WTC11 (cell line): Measurements from ENCODE around the gene TTLL3. TPM values are rescaled to one million over a fixed set of nuclear protein-coding genes. Genes with fewer than 3 reads are reported as not detected.

ENCODE experiments used
- ATF1 ChIP-seq: sonication (generic); formaldehyde crosslinking; IDR thresholded peaks from 2 replicates; pipeline ENCODE4 v1.8.1; 2023; ENCODE audit warnings: mild to moderate bottlenecking, moderate library complexity, missing genetic modification reagents
- CREM ChIP-seq: sonication (generic); formaldehyde crosslinking; IDR thresholded peaks from 2 replicates; pipeline ENCODE4 v1.8.1; 2022; ENCODE audit warnings: mild to moderate bottlenecking, missing genetic modification reagents, moderate library complexity
- EMX1 ChIP-seq: fragments of 250-450 bp; sonication (Bioruptor Pico); IDR thresholded peaks from 2 replicates; pipeline ENCODE4 v1.8.0; 2021; ENCODE audit warnings: mild to moderate bottlenecking
- ESRRA ChIP-seq: sonication (generic); formaldehyde crosslinking; IDR thresholded peaks from 2 replicates; pipeline ENCODE4 v1.8.1; 2022; ENCODE audit warnings: mild to moderate bottlenecking, missing genetic modification reagents, borderline replicate concordance
- GTF2I ChIP-seq: fragments of 250-450 bp; sonication (Bioruptor Pico); conservative IDR thresholded peaks from 2 replicates; pipeline ENCODE4 v1.4.0; 2021; ENCODE audit warnings: mild to moderate bottlenecking
- HMGA2 ChIP-seq: fragments of 250-450 bp; sonication (Bioruptor Pico); IDR thresholded peaks from 2 replicates; pipeline ENCODE4 v1.4.0; 2021; ENCODE audit warnings: mild to moderate bottlenecking, moderate library complexity
- IRF2 ChIP-seq: sonication (generic); formaldehyde crosslinking; IDR thresholded peaks from 2 replicates; pipeline ENCODE4 v1.8.0; 2022; ENCODE audit warnings: low read depth, missing genetic modification reagents, borderline replicate concordance
- JAZF1 ChIP-seq: fragments of 250-450 bp; sonication (Bioruptor Pico); IDR thresholded peaks from 2 replicates; pipeline ENCODE4 v1.9.0; 2021; ENCODE audit warnings: moderate library complexity, mild to moderate bottlenecking, inconsistent platforms
- MYBL2 ChIP-seq: sonication (generic); formaldehyde crosslinking; IDR thresholded peaks from 2 replicates; pipeline ENCODE4 v1.8.1; 2023; ENCODE audit warnings: mild to moderate bottlenecking, moderate library complexity, missing genetic modification reagents
- RELA ChIP-seq: sonication (generic); formaldehyde crosslinking; IDR thresholded peaks from 2 replicates; pipeline ENCODE4 v1.8.1; 2022; ENCODE audit warnings: missing genetic modification reagents, mild to moderate bottlenecking, borderline replicate concordance
- SMAD3 ChIP-seq: sonication (generic); formaldehyde crosslinking; IDR thresholded peaks from 2 replicates; pipeline ENCODE4 v1.8.0; 2022; ENCODE audit warnings: missing genetic modification reagents, mild to moderate bottlenecking, borderline replicate concordance
- TCF7 ChIP-seq: sonication (generic); formaldehyde crosslinking; IDR thresholded peaks from 2 replicates; pipeline ENCODE4 v1.8.0; 2022; ENCODE audit warnings: mild to moderate bottlenecking, low read depth, missing genetic modification reagents, moderate library complexity
- ZBTB21 ChIP-seq: sonication (generic); formaldehyde crosslinking; IDR thresholded peaks from 2 replicates; pipeline ENCODE4 v1.8.1; 2023; ENCODE audit warnings: mild to moderate bottlenecking, missing genetic modification reagents, borderline replicate concordance
- ZNF423 ChIP-seq: fragments of 250-450 bp; sonication (Bioruptor Pico); IDR thresholded peaks from 2 replicates; pipeline ENCODE4 v2.1.2; 2022; ENCODE audit warnings: mild to moderate bottlenecking, moderate library complexity
- total RNA-seq: library from RNA; stranded (reverse); gene quantifications from 3 replicates; pipeline ENCODE4 v1.2.3, GENCODE V29; 2021
- TF ChIP-seq, protein P1 (sequence below): sonication (generic); formaldehyde crosslinking; IDR thresholded peaks from 2 replicates; pipeline ENCODE4 v1.8.0; 2022; ENCODE audit warnings: mild to moderate bottlenecking, missing genetic modification reagents
- TF ChIP-seq, protein P2 (sequence below): sonication (generic); formaldehyde crosslinking; IDR thresholded peaks from 2 replicates; pipeline ENCODE4 v1.8.1; 2023; ENCODE audit warnings: mild to moderate bottlenecking, moderate library complexity, missing genetic modification reagents
- TF ChIP-seq, protein P3 (sequence below): sonication (generic); formaldehyde crosslinking; IDR thresholded peaks from 2 replicates; pipeline ENCODE4 v1.8.1; 2023; ENCODE audit warnings: mild to moderate bottlenecking, missing genetic modification reagents, moderate library complexity
- TF ChIP-seq, protein P4 (sequence below): sonication (generic); formaldehyde crosslinking; IDR thresholded peaks from 2 replicates; pipeline ENCODE4 v1.8.0; 2022; ENCODE audit warnings: mild to moderate bottlenecking, missing genetic modification reagents
- TF ChIP-seq, protein P5 (sequence below): fragments of 250-450 bp; sonication (Bioruptor Pico); IDR thresholded peaks from 2 replicates; pipeline ENCODE4 v1.9.0; 2021; ENCODE audit warnings: mild to moderate bottlenecking
- TF ChIP-seq, protein P6 (sequence below): sonication (generic); formaldehyde crosslinking; IDR thresholded peaks from 2 replicates; pipeline ENCODE4 v1.8.1; 2022; ENCODE audit warnings: mild to moderate bottlenecking, missing genetic modification reagents, moderate library complexity, borderline replicate concordance
- TF ChIP-seq, protein P7 (sequence below): sonication (generic); formaldehyde crosslinking; IDR thresholded peaks from 2 replicates; pipeline ENCODE4 v1.8.1; 2022; ENCODE audit warnings: mild to moderate bottlenecking, moderate library complexity, missing genetic modification reagents
- TF ChIP-seq, protein P8 (sequence below): sonication (generic); formaldehyde crosslinking; conservative IDR thresholded peaks from 2 replicates; pipeline ENCODE4 v1.8.1; 2023; ENCODE audit warnings: mild to moderate bottlenecking, low read depth, missing genetic modification reagents, moderate library complexity
- TF ChIP-seq, protein P9 (sequence below): fragments of 250-450 bp; sonication (Bioruptor Pico); IDR thresholded peaks from 2 replicates; pipeline ENCODE4 v1.9.0; 2021; ENCODE audit warnings: mild to moderate bottlenecking
- TF ChIP-seq, protein P10 (sequence below): fragments of 250-450 bp; sonication (Bioruptor Pico); IDR thresholded peaks from 2 replicates; pipeline ENCODE4 v1.8.0; 2021; ENCODE audit warnings: mild to moderate bottlenecking

Gene TTLL3
- total RNA-seq, 1 experiment from 2014 or later: 14.7 TPM

DNA sequence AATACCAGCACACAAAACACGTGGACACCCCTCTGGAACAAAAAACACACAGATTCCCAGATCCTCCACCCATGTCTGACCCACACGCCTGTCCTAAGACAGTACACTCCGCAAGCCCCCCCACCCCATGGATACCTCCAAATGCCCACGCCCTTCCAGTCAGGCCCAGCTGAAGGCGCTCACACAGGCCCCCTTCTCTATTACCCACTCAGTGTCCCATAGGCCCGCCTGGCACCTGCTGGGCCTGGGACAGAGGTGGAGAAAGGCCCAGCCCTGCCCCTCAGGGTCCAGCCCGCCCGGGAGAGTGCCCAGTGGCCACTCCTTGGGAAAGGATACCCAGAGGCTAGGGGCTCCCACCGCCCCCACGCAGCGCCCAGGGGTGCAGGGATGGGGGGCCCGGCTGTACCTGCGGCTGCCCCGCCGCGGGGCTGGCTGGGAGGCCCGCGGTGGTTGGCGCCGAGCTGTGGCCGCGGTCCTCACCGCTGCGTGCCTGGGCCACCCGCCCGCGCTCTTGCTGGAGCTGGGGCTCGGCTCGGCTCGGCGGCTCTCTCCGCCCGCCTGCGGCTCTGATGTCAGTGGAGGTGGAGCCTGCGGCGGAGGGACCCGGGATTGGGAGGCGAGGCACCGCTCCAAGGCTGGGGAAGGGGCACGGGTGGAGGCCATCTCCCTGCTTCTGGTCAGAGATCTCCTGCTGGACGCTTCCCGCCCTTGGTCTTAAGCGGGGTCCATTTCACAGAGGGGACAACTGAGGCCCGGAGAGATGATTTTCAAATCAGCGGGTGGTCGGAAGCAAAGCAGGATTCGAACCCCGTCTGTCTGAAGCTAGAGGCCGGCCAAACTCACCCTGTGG lies 40.4 kb upstream of the TTLL3 start, which contains the start of gene CAMK1 (continued):
- TF ChIP-seq, protein P1, sequence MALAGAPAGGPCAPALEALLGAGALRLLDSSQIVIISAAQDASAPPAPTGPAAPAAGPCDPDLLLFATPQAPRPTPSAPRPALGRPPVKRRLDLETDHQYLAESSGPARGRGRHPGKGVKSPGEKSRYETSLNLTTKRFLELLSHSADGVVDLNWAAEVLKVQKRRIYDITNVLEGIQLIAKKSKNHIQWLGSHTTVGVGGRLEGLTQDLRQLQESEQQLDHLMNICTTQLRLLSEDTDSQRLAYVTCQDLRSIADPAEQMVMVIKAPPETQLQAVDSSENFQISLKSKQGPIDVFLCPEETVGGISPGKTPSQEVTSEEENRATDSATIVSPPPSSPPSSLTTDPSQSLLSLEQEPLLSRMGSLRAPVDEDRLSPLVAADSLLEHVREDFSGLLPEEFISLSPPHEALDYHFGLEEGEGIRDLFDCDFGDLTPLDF (CRISPR knock-in tag): no peak
- TF ChIP-seq EMX1 (CRISPR knock-in tag): peak; percentile 44; the same call in 1 of the 2 replicates
- TF ChIP-seq GTF2I (CRISPR knock-in tag): peak; percentile 80; the same call in 1 of the 2 replicates
- TF ChIP-seq ZBTB21: no peak
- no peak for TF ChIP-seq ESRRA
- TF ChIP-seq, protein P2, sequence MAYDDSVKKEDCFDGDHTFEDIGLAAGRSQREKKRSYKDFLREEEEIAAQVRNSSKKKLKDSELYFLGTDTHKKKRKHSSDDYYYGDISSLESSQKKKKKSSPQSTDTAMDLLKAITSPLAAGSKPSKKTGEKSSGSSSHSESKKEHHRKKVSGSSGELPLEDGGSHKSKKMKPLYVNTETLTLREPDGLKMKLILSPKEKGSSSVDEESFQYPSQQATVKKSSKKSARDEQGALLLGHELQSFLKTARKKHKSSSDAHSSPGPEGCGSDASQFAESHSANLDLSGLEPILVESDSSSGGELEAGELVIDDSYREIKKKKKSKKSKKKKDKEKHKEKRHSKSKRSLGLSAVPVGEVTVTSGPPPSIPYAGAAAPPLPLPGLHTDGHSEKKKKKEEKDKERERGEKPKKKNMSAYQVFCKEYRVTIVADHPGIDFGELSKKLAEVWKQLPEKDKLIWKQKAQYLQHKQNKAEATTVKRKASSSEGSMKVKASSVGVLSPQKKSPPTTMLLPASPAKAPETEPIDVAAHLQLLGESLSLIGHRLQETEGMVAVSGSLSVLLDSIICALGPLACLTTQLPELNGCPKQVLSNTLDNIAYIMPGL (CRISPR knock-in tag): no peak
- TF ChIP-seq HMGA2: no peak
- no peak for TF ChIP-seq SMAD3 (CRISPR knock-in tag)
- TF ChIP-seq MYBL2: no peak
- TF ChIP-seq, protein P3, sequence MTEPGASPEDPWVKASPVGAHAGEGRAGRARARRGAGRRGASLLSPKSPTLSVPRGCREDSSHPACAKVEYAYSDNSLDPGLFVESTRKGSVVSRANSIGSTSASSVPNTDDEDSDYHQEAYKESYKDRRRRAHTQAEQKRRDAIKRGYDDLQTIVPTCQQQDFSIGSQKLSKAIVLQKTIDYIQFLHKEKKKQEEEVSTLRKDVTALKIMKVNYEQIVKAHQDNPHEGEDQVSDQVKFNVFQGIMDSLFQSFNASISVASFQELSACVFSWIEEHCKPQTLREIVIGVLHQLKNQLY (CRISPR knock-in tag): no peak
- TF ChIP-seq, protein P4, sequence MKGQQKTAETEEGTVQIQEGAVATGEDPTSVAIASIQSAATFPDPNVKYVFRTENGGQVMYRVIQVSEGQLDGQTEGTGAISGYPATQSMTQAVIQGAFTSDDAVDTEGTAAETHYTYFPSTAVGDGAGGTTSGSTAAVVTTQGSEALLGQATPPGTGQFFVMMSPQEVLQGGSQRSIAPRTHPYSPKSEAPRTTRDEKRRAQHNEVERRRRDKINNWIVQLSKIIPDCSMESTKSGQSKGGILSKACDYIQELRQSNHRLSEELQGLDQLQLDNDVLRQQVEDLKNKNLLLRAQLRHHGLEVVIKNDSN: no peak
- TF ChIP-seq ZNF423 (CRISPR knock-in tag): 0 out of 2 replicates have a peak, but pooled peaks have one; percentile 21
- TF ChIP-seq, protein P5, sequence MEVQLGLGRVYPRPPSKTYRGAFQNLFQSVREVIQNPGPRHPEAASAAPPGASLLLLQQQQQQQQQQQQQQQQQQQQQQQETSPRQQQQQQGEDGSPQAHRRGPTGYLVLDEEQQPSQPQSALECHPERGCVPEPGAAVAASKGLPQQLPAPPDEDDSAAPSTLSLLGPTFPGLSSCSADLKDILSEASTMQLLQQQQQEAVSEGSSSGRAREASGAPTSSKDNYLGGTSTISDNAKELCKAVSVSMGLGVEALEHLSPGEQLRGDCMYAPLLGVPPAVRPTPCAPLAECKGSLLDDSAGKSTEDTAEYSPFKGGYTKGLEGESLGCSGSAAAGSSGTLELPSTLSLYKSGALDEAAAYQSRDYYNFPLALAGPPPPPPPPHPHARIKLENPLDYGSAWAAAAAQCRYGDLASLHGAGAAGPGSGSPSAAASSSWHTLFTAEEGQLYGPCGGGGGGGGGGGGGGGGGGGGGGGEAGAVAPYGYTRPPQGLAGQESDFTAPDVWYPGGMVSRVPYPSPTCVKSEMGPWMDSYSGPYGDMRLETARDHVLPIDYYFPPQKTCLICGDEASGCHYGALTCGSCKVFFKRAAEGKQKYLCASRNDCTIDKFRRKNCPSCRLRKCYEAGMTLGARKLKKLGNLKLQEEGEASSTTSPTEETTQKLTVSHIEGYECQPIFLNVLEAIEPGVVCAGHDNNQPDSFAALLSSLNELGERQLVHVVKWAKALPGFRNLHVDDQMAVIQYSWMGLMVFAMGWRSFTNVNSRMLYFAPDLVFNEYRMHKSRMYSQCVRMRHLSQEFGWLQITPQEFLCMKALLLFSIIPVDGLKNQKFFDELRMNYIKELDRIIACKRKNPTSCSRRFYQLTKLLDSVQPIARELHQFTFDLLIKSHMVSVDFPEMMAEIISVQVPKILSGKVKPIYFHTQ: no peak
- TF ChIP-seq, protein P6, sequence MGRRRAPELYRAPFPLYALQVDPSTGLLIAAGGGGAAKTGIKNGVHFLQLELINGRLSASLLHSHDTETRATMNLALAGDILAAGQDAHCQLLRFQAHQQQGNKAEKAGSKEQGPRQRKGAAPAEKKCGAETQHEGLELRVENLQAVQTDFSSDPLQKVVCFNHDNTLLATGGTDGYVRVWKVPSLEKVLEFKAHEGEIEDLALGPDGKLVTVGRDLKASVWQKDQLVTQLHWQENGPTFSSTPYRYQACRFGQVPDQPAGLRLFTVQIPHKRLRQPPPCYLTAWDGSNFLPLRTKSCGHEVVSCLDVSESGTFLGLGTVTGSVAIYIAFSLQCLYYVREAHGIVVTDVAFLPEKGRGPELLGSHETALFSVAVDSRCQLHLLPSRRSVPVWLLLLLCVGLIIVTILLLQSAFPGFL (CRISPR knock-in tag): no peak
- TF ChIP-seq, protein P7, sequence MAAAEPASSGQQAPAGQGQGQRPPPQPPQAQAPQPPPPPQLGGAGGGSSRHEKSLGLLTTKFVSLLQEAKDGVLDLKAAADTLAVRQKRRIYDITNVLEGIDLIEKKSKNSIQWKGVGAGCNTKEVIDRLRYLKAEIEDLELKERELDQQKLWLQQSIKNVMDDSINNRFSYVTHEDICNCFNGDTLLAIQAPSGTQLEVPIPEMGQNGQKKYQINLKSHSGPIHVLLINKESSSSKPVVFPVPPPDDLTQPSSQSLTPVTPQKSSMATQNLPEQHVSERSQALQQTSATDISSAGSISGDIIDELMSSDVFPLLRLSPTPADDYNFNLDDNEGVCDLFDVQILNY (CRISPR knock-in tag): peak; percentile 44; the same call in 1 of the 2 replicates
- TF ChIP-seq, protein P8, sequence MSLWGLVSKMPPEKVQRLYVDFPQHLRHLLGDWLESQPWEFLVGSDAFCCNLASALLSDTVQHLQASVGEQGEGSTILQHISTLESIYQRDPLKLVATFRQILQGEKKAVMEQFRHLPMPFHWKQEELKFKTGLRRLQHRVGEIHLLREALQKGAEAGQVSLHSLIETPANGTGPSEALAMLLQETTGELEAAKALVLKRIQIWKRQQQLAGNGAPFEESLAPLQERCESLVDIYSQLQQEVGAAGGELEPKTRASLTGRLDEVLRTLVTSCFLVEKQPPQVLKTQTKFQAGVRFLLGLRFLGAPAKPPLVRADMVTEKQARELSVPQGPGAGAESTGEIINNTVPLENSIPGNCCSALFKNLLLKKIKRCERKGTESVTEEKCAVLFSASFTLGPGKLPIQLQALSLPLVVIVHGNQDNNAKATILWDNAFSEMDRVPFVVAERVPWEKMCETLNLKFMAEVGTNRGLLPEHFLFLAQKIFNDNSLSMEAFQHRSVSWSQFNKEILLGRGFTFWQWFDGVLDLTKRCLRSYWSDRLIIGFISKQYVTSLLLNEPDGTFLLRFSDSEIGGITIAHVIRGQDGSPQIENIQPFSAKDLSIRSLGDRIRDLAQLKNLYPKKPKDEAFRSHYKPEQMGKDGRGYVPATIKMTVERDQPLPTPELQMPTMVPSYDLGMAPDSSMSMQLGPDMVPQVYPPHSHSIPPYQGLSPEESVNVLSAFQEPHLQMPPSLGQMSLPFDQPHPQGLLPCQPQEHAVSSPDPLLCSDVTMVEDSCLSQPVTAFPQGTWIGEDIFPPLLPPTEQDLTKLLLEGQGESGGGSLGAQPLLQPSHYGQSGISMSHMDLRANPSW: no peak
- no peak for TF ChIP-seq RELA
- TF ChIP-seq, protein P9, sequence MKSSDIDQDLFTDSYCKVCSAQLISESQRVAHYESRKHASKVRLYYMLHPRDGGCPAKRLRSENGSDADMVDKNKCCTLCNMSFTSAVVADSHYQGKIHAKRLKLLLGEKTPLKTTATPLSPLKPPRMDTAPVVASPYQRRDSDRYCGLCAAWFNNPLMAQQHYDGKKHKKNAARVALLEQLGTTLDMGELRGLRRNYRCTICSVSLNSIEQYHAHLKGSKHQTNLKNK (CRISPR knock-in tag): no peak
- TF ChIP-seq, protein P10, sequence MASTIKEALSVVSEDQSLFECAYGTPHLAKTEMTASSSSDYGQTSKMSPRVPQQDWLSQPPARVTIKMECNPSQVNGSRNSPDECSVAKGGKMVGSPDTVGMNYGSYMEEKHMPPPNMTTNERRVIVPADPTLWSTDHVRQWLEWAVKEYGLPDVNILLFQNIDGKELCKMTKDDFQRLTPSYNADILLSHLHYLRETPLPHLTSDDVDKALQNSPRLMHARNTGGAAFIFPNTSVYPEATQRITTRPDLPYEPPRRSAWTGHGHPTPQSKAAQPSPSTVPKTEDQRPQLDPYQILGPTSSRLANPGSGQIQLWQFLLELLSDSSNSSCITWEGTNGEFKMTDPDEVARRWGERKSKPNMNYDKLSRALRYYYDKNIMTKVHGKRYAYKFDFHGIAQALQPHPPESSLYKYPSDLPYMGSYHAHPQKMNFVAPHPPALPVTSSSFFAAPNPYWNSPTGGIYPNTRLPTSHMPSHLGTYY: no peak
- TF ChIP-seq JAZF1 (CRISPR knock-in tag): no peak
- no peak for TF ChIP-seq TCF7 (CRISPR knock-in tag)
- TF ChIP-seq CREM (CRISPR knock-in tag): no peak
- TF ChIP-seq IRF2 (CRISPR knock-in tag): no peak
- no peak for TF ChIP-seq ATF1
